GM21367 (cell line): ENCODE data around the gene HGD.
"Not testable (repeated sequence)": the region's sequence is repeated elsewhere in the genome, so short reads cannot be mapped to it uniquely, and the experiment has no call there.

Experiments
- ATAC-seq: cut with Tn5 transposase; IDR thresholded peaks from one replicate; pipeline ENCODE4 v1.9.1; 2021; ENCODE audit not compliant: unreplicated experiment

HGD gene

DNA sequence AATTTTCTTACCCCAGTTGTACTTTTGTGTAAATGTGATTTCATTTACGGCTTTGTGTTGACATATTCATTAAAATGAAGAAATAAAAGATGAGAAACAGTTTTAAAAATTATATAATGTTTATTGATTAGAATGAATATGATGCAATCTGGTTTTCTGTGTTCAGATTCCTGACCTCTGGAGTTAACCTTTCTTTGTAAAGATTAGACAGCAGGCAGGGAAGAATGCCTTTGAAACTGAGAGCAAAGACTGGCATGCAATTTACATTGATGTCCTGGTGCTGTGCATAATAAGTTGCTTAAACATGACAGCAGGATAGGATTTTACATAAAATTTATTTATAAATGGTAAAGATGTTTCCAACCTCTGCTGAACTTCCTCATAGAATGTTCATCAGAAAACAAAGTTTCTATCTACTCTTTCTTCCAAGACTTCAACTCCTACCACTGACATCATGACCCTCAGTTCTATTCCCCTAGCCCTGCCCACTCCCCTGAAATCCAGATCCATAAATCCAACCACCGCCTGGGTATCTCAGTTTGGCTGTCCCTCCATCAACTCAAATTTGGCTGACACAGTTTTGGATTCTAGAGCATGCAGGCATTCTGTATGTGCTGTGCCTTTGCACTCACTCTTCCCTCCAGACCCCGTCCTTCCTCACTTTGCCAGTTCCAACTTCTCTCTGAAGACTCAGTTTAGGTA lies 1.7 kb downstream of the HGD start:
- no peak for ATAC-seq

DNA sequence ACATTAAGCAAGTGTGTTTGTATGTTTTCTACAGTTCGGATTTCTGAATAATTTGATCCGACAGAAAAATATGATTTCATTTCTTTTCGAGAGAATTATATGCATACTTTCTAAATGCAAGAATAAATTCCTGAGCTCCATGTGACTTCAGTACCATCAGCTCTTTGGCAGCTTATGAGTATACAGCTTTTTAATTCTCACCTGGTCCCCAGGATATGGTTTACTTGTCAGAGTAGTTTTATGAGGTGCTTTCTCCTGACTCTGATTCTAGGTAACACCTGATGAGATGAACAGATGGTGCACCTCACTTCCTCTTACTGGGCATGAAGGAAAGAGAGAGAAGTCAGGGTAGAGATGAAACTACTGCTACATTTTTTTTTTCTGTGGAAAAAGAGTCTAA lies 3.1 kb downstream of the HGD start:
- ATAC-seq = peak; percentile 35

DNA sequence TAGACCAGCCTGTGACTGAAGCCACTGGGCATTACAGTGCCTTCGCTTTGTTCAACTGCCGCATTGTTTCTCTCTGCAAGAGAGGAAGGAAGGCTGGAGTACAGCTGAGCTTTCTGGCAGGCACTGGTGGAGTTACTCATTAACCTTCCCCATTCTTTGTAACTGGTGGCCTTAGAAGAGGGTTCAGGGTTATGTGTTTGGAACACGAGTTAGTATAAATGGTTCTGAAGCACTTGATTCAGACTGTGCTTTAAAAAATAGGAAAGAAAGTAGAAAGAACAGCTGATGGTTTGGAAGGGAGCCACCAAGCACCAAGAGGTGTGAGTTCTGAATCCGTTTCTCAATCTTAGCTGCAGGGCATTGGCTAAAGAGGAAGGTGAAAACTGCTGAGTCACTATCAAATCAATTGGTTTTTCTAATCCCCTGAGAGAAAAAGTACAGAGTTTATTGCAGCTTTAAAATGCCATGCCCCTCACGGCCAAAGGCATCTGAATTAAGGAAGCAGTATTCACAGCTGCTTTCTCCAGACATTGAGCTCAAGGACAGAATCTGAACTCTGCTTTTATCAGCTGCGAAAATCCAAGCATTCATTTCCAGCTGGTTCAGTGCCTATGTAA lies 3.6 kb downstream of the HGD start:
- ATAC-seq = peak; percentile 84

DNA sequence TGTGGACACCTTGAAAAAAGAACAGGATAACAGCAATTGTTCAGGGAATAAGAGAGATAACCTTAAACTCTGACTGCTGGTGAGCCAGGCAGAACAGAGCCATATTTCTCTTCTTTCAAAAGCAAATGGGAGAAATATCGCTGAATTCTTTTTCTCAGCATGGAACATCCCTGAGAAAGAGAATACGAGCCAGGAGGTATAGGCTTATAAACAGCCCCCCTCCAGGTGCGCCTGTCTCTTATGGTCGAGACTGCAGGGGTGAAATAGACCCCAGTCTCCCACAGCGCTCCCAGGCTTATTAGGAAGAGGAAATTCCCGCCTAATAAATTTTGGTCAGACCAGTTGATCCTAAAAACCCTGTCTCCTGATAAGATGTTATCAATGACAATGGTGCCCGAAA lies 4.8 kb downstream of the HGD start:
- ATAC-seq = not testable (repeated sequence)

DNA sequence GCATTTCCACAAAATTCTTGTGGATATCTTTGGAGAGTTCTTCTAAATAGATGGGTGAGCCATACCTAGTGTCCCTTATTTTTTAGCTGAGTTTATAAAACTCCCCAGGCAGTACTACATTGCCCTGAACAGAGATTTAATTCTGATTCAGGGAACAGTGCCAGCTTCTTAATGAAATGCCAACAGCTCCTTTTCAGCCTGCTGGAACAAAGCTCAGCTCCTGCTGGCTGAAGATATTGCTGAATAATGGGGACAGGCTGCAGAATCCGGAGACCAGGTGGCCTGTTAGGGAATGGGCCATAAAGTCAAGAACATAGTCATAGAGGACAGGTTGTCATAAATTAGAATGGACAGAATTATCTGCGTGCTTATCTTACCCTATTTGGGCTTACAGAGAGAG lies 8.9 kb downstream of the HGD start:
- ATAC-seq = no peak

DNA sequence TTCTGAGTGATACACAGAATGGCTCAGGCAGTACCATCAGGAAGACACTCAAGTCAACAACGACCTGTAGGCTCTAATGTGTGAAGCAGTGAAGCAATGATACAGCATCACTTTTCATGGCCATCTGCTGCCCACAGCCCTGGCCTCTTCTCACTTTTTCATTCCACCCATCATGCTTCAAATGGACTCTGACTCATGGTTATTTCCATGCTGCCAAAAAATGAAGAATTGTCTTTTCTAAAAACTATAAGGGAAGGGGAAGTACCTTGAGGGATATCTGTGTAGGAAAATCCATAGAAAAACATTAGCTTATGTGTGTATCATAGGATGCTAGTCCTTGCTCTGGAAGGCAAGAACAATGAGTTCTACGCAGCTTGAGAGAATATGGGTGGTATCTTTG lies 11.5 kb downstream of the HGD start:
- ATAC-seq = no peak

DNA sequence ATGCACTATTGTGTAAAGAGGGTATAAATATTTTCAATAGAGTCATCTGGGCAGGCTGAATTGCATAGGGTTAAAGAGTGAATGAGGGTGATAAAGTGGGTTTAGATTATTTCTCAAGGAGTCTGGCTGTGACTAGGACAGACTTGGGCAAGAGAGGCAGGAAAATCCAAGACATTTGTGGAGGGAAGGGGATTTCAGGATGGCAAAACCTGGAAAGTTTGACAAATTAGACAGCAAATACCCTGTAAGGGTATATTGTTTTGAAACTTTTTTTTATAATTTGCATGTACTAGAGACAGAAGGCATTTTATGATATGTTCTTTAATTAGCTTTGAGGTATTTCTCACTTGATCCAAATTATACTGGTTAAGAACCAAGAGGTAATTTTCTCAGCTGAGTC lies 17.1 kb downstream of the HGD start:
- ATAC-seq = no peak

DNA sequence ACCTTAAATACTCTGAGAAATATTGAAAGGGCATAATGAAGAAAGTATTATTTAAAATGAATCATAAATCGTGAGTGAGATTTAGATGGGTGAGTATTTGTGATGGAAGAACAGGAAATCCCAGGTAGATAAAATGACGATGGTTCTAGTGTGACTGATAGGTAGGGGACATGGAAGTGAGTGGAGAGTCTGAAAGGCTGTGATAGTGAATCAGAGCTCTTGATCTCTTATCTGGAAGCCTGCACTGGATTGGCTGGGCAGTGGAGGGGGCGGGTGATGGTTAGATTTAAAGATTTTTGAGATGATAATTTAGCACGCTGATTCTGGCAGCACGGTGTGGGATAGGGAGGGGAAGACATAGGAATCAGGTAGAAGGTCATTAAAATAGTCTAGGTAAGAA lies 20.1 kb downstream of the HGD start:
- no peak for ATAC-seq

DNA sequence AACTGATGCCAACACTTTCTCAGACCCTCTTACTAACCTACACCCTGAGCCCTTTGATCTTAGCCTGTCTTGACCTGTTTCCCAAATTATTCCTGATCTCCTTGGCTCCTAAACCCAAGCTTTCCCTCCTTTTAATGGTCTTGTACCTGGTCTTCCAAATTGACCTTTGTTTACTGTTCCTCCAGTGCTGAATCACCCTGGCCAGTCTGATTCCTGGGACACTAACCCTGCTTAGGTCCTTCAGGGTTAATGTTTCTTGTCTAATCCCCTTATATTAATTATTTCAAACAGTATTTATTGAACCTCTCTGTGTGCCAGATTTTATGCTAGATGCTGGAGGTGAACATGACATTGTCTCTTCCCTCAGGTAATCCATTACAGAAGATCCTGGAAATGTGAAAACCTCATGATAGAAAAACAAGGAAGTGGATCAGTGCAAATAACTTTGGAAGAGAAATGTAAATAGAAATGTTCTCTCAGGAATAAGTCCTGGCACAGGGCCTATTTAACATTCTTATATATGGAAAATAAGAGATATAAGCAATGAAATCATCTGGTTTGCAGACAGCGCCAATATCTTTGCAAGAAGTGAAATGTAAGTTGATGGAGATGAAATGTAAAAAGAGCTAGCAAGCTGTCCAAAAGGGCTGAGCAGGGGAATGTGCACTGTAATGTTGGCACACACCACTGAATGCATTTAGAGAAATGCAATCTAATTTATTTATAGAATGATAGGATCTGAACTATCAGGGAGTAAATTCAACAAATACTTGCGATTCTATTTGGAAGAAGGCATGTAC lies 20.7 kb downstream of the HGD start:
- no peak for ATAC-seq

DNA sequence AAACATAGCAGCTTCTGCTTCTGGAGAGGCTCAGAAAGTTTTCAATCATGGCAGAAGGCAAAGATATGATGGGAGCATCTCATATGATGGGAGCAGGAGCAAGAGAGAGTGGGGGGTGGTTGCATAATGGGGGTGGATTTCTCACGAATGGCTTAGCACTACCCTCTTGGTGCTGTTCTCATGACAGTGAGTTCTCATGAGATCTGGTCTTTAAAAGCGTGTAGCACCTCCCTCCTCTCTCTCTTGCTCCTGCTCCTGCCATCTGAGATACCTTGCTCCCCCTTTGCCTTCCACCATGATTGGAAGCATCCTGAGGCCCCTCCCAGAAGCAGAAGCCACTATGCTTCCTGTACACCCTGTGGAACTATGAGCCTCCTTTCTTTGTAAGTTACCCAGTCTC lies 22.2 kb downstream of the HGD start:
- ATAC-seq = no peak

DNA sequence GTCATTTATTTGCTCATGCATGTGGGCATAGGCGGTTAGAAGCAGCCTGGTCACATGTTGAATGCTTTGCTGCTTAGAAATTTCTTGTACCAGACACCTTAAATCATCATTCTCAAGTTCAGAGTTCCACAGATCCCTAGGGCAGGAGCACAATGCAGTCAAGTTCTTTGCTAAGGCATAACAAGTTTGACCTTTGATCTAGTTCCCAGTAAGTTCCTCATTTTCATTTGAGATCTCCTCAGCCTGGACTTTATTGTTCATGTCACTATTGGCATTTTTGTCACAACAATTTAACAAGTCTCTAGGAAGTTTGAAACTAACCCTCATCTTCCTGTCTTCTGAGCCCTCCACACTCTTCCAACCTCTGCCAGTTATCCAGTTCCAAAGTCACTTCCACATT lies 22.8 kb downstream of the HGD start:
- ATAC-seq = no peak

DNA sequence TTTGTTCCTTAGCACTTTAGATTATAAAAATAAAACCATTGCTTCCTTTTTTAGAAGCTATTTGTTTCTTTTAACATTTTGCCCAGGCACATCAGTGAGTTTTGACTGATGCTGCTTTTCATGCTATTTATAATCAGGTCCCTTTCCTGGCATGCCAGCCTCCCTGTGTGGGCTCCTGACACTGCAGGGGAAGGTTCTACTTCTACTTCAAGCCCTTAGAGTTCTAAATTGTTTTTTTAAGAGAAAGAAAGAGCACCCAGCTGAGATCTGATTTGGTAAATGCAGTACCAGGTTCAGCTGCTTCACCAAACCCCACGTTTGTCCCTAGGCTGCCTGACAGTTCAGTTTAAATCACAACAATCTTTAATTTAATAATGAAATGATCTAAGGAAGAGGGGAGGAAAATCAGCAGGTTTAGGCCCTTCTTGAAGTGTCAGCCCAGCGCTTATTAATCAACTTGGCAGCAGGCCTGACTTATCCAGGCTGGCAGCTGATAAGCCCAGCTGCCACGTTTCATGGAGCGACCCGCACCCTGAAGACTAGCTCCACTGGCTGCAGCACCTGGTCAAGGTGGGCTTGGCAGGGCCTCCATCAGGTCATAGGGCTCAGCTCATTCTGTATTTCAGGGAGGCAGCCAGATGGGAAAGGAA lies 29.0 kb downstream of the HGD start:
- no peak for ATAC-seq

DNA sequence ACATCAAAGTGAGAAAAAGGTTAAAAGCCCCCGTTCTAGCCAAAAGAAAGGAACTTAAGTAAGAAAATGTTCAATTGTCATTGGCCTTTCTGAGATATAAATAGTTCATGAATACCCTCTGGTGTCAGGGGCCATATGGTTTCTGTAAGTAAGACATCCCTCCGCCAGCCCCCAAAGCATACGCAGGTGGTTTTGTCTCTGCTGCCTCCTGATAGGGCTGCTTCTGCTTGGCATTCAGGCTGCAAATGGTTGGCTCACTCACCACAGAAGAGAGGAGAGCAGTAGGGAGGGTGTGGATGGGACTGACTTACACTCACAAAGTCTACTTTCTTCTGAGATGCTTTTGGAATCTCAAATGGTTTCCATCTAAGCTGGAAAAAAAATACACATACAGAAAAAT lies 29.8 kb downstream of the HGD start:
- no peak for ATAC-seq

DNA sequence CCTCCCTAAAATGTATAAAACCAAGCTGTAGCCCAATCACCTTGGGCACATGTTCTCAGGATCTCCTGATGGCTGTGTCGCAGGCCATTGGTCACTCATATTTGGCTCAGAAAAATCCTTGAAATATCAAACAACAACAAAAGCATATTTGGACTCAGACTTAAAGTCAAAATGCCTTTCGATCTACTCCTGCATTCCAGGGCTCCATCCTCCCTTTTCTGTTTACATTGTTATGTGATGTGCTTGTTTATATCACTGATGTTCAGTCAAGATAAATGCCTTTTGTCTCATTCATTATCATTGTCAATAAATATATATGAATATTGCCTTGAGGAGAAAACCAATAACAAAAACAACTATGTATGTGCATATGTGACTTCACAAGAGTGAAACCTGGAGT lies 31.7 kb downstream of the HGD start:
- ATAC-seq = no peak

DNA sequence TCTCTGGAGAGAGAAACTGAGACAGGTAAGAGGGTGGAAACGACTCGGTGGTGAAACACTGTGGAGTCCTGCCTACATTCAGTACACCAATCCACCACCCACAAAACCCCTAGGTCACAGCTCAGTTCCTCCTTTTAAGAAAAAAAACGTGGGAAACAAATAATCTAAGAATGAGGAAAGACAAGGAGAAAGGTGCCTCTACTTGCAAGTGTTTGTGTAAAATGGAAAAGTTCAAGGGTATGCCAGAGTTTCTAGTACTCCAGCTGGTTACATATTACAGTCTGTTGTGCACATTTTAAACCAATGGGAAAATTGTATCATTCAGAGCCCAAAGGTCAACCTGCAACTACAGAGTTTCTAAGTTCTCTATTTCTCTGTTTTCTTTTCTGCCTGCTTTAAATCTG lies 32.2 kb downstream of the HGD start:
- no peak for ATAC-seq

DNA sequence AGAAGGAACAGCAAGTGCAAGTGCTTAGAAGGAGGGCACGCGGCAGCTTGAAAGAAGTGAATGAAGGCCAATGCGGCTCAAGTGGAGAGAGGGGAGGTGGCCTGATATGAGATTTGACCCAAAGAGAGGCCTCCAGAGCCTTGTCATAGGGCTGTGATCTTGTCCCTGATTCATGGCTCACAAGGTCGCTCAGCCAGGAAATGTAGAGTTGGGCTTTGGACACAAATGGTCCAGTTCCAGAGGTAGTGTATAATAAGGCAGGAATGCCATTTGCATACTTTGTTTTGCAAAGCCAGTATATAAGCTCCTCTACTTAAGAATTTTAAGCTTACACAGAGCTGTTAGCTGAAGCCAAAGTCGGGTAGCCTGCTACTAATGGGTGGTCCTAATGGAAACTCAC lies 33.7 kb downstream of the HGD start:
- ATAC-seq = no peak

DNA sequence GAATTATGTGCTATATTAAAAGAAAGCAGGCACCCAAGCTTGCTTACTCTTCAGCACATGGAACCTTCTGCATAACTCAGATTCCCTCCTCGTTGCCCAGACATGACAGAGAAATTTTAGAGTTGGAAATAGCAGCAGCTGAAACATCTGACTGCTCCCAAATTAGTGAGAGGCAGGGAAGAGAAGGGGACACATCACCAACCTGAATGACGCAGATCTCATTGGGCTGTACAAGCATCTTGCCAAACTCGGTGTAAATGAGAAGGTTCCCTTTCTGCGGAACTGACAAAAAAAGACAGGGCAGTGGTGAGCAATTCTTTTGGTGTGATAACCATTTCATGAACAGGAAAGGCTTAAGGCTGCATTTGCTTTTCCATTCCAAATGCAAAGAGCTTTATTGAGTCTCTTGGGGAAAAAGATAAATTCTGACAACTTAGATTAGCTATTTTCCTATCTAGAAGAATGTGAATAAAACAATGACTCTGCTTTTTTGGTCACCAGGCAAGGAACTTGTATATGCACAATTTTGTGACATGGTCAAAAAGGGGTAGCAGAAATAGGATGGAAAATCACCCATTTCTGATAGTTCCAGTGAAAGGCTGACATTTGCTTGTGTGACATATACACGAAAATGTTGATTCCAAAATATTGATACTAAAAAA lies 35.1 kb downstream of the HGD start:
- no peak for ATAC-seq

DNA sequence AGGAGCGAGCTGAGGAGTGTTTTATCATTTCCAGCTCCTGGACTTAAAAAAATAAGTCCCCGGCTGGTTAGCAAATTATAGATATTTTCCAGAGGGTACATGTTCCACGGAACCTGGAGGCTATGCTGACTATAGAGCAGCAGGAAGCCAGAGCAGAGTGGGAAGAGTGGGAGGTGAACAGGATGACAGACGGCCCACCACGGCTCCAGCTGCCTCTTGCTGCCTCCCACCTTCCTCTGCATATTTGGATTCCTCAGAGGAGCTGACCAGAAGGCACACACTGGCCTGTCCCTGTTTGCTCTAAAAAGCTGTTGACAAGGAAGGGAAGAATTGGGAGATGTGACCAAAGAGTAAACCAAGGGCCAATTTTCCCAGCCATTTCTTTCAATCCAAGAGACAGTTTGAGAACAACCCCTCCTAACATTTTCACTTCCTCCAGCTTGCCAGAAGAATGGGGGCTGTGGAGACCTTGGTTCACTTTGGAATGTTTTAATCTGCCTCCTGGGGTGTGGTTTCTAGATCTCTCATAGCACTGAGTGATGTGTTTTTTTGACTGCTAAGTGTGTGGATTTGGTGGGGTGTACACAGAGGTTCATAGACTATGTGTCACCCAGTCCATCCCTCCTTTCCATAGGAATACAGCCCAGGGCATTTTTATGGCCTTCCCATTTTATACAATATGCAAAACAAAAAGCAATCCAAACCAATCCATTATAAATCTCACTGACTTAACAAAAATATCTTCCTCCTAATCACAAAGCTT lies 36.8 kb downstream of the HGD start:
- no peak for ATAC-seq

DNA sequence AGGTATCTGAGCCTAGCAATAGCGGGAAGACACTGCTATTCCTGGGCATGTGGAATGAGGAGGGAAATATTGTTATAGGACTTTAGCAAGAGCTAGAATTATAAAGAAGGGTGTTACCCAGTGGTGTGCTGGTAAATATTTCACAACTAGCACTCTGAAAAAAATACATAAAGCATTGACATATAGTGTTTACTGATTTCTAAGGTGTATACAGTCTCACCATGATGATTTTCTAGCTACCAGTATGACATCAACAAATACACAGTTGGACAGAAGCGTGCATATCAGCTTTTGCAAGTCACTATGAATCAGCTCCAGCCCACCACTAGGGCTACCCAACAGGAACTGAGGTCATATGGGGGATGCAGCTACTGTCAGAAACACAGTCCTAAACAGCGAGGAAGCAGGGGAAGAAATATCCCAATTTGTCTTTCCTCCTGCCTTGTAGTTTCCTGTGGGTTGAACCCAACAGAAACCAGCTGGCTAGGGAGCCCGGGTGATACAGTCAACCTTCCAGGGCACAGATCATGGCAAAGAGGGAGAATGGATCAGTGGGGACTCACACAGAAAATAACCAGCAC lies 39.6 kb downstream of the HGD start:
- ATAC-seq = no peak

DNA sequence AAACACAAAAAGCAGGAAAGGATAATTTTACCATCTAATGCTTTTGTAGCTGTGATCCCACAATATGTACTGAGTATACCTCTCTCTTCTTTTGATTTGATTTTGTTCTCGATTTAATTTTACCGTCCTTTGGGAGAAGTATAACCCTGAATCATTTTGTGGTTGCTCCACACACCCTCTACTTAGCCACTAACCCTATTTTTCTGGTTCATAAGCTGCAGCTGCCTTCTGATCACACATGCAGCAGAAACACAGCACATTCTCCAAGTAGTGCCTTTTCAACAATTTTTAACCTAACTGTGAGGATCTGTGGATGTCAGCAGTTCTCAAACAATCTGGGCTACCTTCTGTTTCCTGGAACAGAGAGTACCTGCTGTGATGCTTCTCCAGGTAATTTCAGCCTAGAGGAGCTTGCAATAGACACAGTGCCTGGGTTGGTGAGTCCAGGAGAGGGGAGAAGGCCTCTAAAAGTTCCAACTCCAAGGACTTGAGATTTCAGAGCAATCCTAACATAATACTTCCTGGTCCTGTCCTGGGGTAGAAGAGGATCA lies 40.3 kb downstream of the HGD start:
- ATAC-seq = no peak
